ENCODE data around the gene DEFB123.
"Not testable (repeated sequence)": the region's sequence is repeated elsewhere in the genome, so short reads cannot be mapped to it uniquely, and the experiment has no call there.

The DEFB123 gene

GRCh38 chr20:31440012-31440659 is at the start of gene DEFB123:
Gene DEFB123 (plus strand): TSS chr20:31440632. CDS start chr20:31440699, 67 bp downstream.
- Mint-ChIP-seq H3K36me3 (no peaks in the 10 kb centered on the region), H3K27ac (no peak within 1 kb of the TSS), H3K4me1 (ENCODE audit: low read depth) (no peaks in the 10 kb centered on the region), H3K4me3 (no peak within 1 kb of the TSS), H3K27me3 (peaks cover 5% of the 10 kb centered on the region), H3K9me3 (ENCODE audit: low read depth) (no peaks in the 10 kb centered on the region)

GRCh38 chr20:31392836-31393235 is 47.6 kb upstream of the DEFB123 start:
- Mint-ChIP-seq H3K4me1 (ENCODE audit: low read depth) (no peaks in the 10 kb centered on the region), H3K36me3 (no peaks in the 10 kb centered on the region), H3K9me3 (ENCODE audit: low read depth) (no peaks in the 10 kb centered on the region), H3K27ac (no peak overlapping the region), H3K27me3 (peaks cover 25% of the 10 kb centered on the region), H3K4me3 (no peak overlapping the region)

- Mint-ChIP-seq H3K36me3 (no peaks in the 10 kb centered on the region), H3K27me3 (peaks cover 21% of the 10 kb centered on the region), H3K9me3 (ENCODE audit: low read depth) (no peaks in the 10 kb centered on the region), H3K4me3 (no peak overlapping the region), H3K4me1 (ENCODE audit: low read depth) (no peaks in the 10 kb centered on the region), H3K27ac (no peak overlapping the region)
Observed at GRCh38 chr20:31394900-31395299, 45.5 kb upstream of the DEFB123 start.

- no peaks in the 10 kb centered on the region for H3K36me3 Mint-ChIP-seq
- no peaks in the 10 kb centered on the region for H3K9me3 Mint-ChIP-seq (ENCODE audit: low read depth)
- no peaks in the 10 kb centered on the region for H3K4me1 Mint-ChIP-seq (ENCODE audit: low read depth)
- no peak overlapping the region for H3K4me3 Mint-ChIP-seq
- H3K27ac Mint-ChIP-seq = no peak overlapping the region
- H3K27me3 Mint-ChIP-seq = peaks cover 9% of the 10 kb centered on the region
Observed at GRCh38 chr20:31403886-31404285, 36.5 kb upstream of the DEFB123 start.

GRCh38 chr20:31406115-31406514 is 34.3 kb upstream of the DEFB123 start, which contains the start of gene DEFB121:
Gene DEFB121 (minus strand): TSS chr20:31406215. CDS start chr20:31406152, 63 bp downstream.
- Mint-ChIP-seq H3K27me3 (peaks cover 9% of the 10 kb centered on the region), H3K4me3 (no peak within 1 kb of the TSS), H3K9me3 (ENCODE audit: low read depth) (no peaks in the 10 kb centered on the region), H3K4me1 (ENCODE audit: low read depth) (no peaks in the 10 kb centered on the region), H3K36me3 (no peaks in the 10 kb centered on the region), H3K27ac (no peak within 1 kb of the TSS)

GRCh38 chr20:31410011-31410410 is 30.4 kb upstream of the DEFB123 start:
- Mint-ChIP-seq H3K4me1 (ENCODE audit: low read depth) (no peaks in the 10 kb centered on the region), H3K4me3 (no peak overlapping the region), H3K27me3 (peaks cover 12% of the 10 kb centered on the region), H3K36me3 (no peaks in the 10 kb centered on the region), H3K9me3 (ENCODE audit: low read depth) (no peaks in the 10 kb centered on the region), H3K27ac (no peak overlapping the region)

- Mint-ChIP-seq H3K4me1 (ENCODE audit: low read depth) (no peaks in the 10 kb centered on the region), H3K9me3 (ENCODE audit: low read depth) (no peaks in the 10 kb centered on the region), H3K36me3 (no peaks in the 10 kb centered on the region), H3K27ac (no peak overlapping the region), H3K4me3 (no peak overlapping the region), H3K27me3 (peaks cover 15% of the 10 kb centered on the region)
Observed at GRCh38 chr20:31414381-31414780, 26.1 kb upstream of the DEFB123 start.

- Mint-ChIP-seq H3K27me3 (peaks cover 12% of the 10 kb centered on the region), H3K4me3 (no peak overlapping the region), H3K4me1 (ENCODE audit: low read depth) (no peaks in the 10 kb centered on the region), H3K36me3 (no peaks in the 10 kb centered on the region), H3K9me3 (ENCODE audit: low read depth) (no peaks in the 10 kb centered on the region), H3K27ac (no peak overlapping the region)
Observed at GRCh38 chr20:31415653-31416052, 24.8 kb upstream of the DEFB123 start.

GRCh38 chr20:31418307-31418706 is 22.1 kb upstream of the DEFB123 start:
- Mint-ChIP-seq H3K9me3 (ENCODE audit: low read depth) (no peaks in the 10 kb centered on the region), H3K4me3 (no peak overlapping the region), H3K36me3 (no peaks in the 10 kb centered on the region), H3K27me3 (peaks cover 11% of the 10 kb centered on the region), H3K27ac (no peak overlapping the region), H3K4me1 (ENCODE audit: low read depth) (no peaks in the 10 kb centered on the region)

GRCh38 chr20:31425797-31426196 is 14.6 kb upstream of the DEFB123 start:
- peaks cover 8% of the 10 kb centered on the region for H3K27me3 Mint-ChIP-seq
- H3K36me3 Mint-ChIP-seq = no peaks in the 10 kb centered on the region
- H3K9me3 Mint-ChIP-seq (ENCODE audit: low read depth) = peaks cover 3% of the 10 kb centered on the region
- H3K27ac Mint-ChIP-seq = no peak overlapping the region
- no peaks in the 10 kb centered on the region for H3K4me1 Mint-ChIP-seq (ENCODE audit: low read depth)
- H3K4me3 Mint-ChIP-seq = no peak overlapping the region

GRCh38 chr20:31426891-31427551 is 13.4 kb upstream of the DEFB123 start:
- not testable (repeated sequence) for H3K36me3 Mint-ChIP-seq; H3K27me3 Mint-ChIP-seq; H3K4me1 Mint-ChIP-seq (ENCODE audit: low read depth); H3K27ac Mint-ChIP-seq; H3K4me3 Mint-ChIP-seq; H3K9me3 Mint-ChIP-seq (ENCODE audit: low read depth)

- not testable (repeated sequence) for H3K4me1 Mint-ChIP-seq (ENCODE audit: low read depth); H3K27ac Mint-ChIP-seq; H3K36me3 Mint-ChIP-seq; H3K4me3 Mint-ChIP-seq; H3K9me3 Mint-ChIP-seq (ENCODE audit: low read depth)
- H3K27me3 Mint-ChIP-seq = peaks cover 10% of the 10 kb centered on the region
Observed at GRCh38 chr20:31427576-31427975, 12.9 kb upstream of the DEFB123 start.

GRCh38 chr20:31430568-31431115 is 9.8 kb upstream of the DEFB123 start:
- Mint-ChIP-seq H3K36me3 (no peaks in the 10 kb centered on the region), H3K9me3 (ENCODE audit: low read depth) (peaks cover 3% of the 10 kb centered on the region), H3K4me3 (no peak overlapping the region), H3K4me1 (ENCODE audit: low read depth) (no peaks in the 10 kb centered on the region), H3K27ac (no peak overlapping the region), H3K27me3 (peaks cover 12% of the 10 kb centered on the region)

GRCh38 chr20:31446084-31446819 is 5.8 kb downstream of the DEFB123 start:
- Mint-ChIP-seq H3K4me3 (no peak overlapping the region), H3K27ac (no peak overlapping the region)

More at GRCh38 chr20:31446084-31446819, 5.8 kb downstream of the DEFB123 start:
- Mint-ChIP-seq H3K9me3 (ENCODE audit: low read depth) (no peaks in the 10 kb centered on the region), H3K27me3 (peaks cover 9% of the 10 kb centered on the region), H3K4me1 (ENCODE audit: low read depth) (no peaks in the 10 kb centered on the region), H3K36me3 (peaks cover 2% of the 10 kb centered on the region)
